HepG2 (cell line): ENCODE measurements around the gene MTG1. TPM values are rescaled to one million over a fixed set of nuclear protein-coding genes. Genes with fewer than 3 reads are reported as not detected.

Experiments used
- ATAC-seq: fragments of 200-7000 bp; cut with Tn5 transposase; 3 replicates; pipeline ENCODE4 v1.9.1; 2020; ENCODE audit warnings: mild to moderate bottlenecking, moderate library complexity
- BruUV-seq: library from RNA; stranded (reverse); fragments of 400-500 nt; replicated peaks from 2 replicates; lab custom pipeline; 2021; lab: Mats Ljungman, UMichigan
- CTCF ChIA-PET: fragments of 300-600 bp; formaldehyde crosslinking; extraction: SDS; loops from one replicate; lab custom pipeline; 2021; ENCODE audit warnings: low total read pairs, inconsistent platforms, low intra/inter-chr PET ratio; lab: Yijun Ruan, JAX
- POLR2A ChIA-PET: fragments of 350-600 bp; sonication (Branson Sonifier 250); formaldehyde crosslinking; loops from one replicate; lab custom pipeline; 2020; ENCODE audit warnings: antibody characterized with exemption, inconsistent platforms; lab: Yijun Ruan, JAX
- DNase-seq: peaks from one replicate; pipeline ENCODE4 v3.0.0-alpha.2; 2015; ENCODE audit warnings: low spot score
- FAIRE-seq: peaks from 3 replicates; lab custom pipeline; 2011; peaks lifted over from hg19 to GRCh38; lab: Jason Lieb, UNC
- H2AFZ ChIP-seq: one replicate; pipeline ENCODE4 v1.6.1; 2011; ENCODE audit warnings: low read length, inconsistent platforms
- H3K27ac ChIP-seq: fragments of 300-600 bp; 3 replicates; pipeline ENCODE4 v1.8.0; 2011; ENCODE audit warnings: mixed run types, mild to moderate bottlenecking, mixed read lengths, low read length, inconsistent platforms; ENCODE audit not compliant: insufficient read depth; ENCODE audit errors: extremely low read length
- H3K27me3 ChIP-seq, 2 experiments: fragments of 200-600 bp in 1 of 2; 2 replicates in 1 of 2; 3 replicates in 1 of 2; pipeline versions ENCODE4 v1.6.0 to v1.8.0; 2011; ENCODE audit warnings: low read length in 2 of 2, mild to moderate bottlenecking in 2 of 2, moderate library complexity in 2 of 2, inconsistent platforms in 1 of 2; ENCODE audit not compliant: insufficient read depth in 2 of 2, control insufficient read depth in 1 of 2
- H3K36me3 ChIP-seq, 2 experiments: fragments of 200-600 bp in 1 of 2; replicated peaks in 1 of 2; 2 replicates in 1 of 2; 3 replicates in 1 of 2; pipeline versions ENCODE4 v1.5.1 to v1.8.0; 2011; ENCODE audit warnings: low read length in 2 of 2, inconsistent platforms in 1 of 2; ENCODE audit not compliant: insufficient read depth in 2 of 2, control insufficient read depth in 1 of 2
- H3K4me1 ChIP-seq: 2 replicates; pipeline ENCODE4 v1.5.1; 2012; ENCODE audit warnings: low read length, inconsistent platforms; ENCODE audit not compliant: insufficient read depth
- H3K4me2 ChIP-seq: 2 replicates; pipeline ENCODE4 v1.6.0; 2011; ENCODE audit warnings: low read depth, low read length, inconsistent platforms
- H3K4me3 ChIP-seq, 3 experiments: fragments of 200-600 bp in 1 of 3; sonication (generic), shearing (Covaris generic) in 1 of 3; replicated peaks in 1 of 3; 2 replicates each; pipeline ENCODE4 v1.5.1; 2011 to 2016; ENCODE audit warnings: low read length in 3 of 3, inconsistent platforms in 2 of 3, low read depth in 2 of 3, mild to moderate bottlenecking in 2 of 3, control low read depth in 1 of 3, mixed read lengths in 1 of 3; ENCODE audit not compliant: insufficient read depth in 1 of 3
- H3K79me2 ChIP-seq: one replicate; pipeline ENCODE4 v1.6.1; 2011; ENCODE audit warnings: low read length, inconsistent platforms; ENCODE audit not compliant: insufficient read depth
- H3K9ac ChIP-seq: 2 replicates; pipeline ENCODE4 v1.6.0; 2011; ENCODE audit warnings: mild to moderate bottlenecking, low read depth, low read length, inconsistent platforms; ENCODE audit not compliant: insufficient read depth
- H3K9me3 ChIP-seq: 2 replicates; pipeline ENCODE4 v1.5.1; 2012; ENCODE audit warnings: mild to moderate bottlenecking, low read length
- H4K20me1 ChIP-seq: 2 replicates; pipeline ENCODE4 v1.6.0; 2011; ENCODE audit warnings: inconsistent platforms, mild to moderate bottlenecking, low read length, moderate library complexity; ENCODE audit not compliant: insufficient read depth
- DMTF1 ChIP-seq: sonication (generic); formaldehyde crosslinking; IDR thresholded peaks from 2 replicates; pipeline ENCODE4 v1.4.0; 2020; ENCODE audit warnings: mild to moderate bottlenecking, missing genetic modification reagents
- DR1 ChIP-seq: sonication (generic); formaldehyde crosslinking; IDR thresholded peaks from 2 replicates; pipeline ENCODE4 v1.8.0; 2021; ENCODE audit warnings: mild to moderate bottlenecking, missing genetic modification reagents, inconsistent platforms
- SMAD1 ChIP-seq: sonication (generic); formaldehyde crosslinking; IDR thresholded peaks from 2 replicates; pipeline ENCODE4 v1.4.0; 2020; ENCODE audit warnings: missing genetic modification reagents, low read depth, mild to moderate bottlenecking, borderline replicate concordance
- SYNCRIP ChIP-seq: fragments of 200-400 bp; formaldehyde crosslinking; IDR thresholded peaks from 2 replicates; pipeline ENCODE4 v1.6.1; 2018; ENCODE audit warnings: mild to moderate bottlenecking, low read depth, low read length; ENCODE audit not compliant: insufficient read depth
- TOPORS ChIP-seq: sonication (generic); formaldehyde crosslinking; IDR thresholded peaks from 2 replicates; pipeline ENCODE4 v1.8.0; 2023; ENCODE audit warnings: mild to moderate bottlenecking, missing genetic modification reagents
- ZFX ChIP-seq: sonication (generic); formaldehyde crosslinking; IDR thresholded peaks from 2 replicates; pipeline ENCODE4 v1.4.0; 2020; ENCODE audit warnings: mild to moderate bottlenecking, low read depth, missing genetic modification reagents, moderate library complexity
- ZNF207 ChIP-seq: fragments of 450-650 bp; IDR thresholded peaks from 2 replicates; pipeline ENCODE4 v1.6.1; 2016; ENCODE audit warnings: antibody characterized with exemption, borderline replicate concordance
- ZNF547 ChIP-seq: sonication (generic); formaldehyde crosslinking; IDR thresholded peaks from 2 replicates; pipeline ENCODE4 v1.5.1; 2020; ENCODE audit warnings: mild to moderate bottlenecking, missing genetic modification reagents
- ZNF878 ChIP-seq: sonication (generic); formaldehyde crosslinking; IDR thresholded peaks from 2 replicates; pipeline ENCODE4 v1.8.1; 2023; ENCODE audit warnings: mild to moderate bottlenecking, missing genetic modification reagents, moderate library complexity
- in situ Hi-C: cut with HindIII; loops from 2 replicates; pipeline ENCODE4 v1.10.0; 2017; ENCODE audit warnings: low pct_unique_long_range_greater_than_20kb; ENCODE audit not compliant: extremely low pct_ligation_motif_present
- intact Hi-C: fragments of 100-400 bp; cut with micrococcal nuclease; formaldehyde crosslinking; loops from one replicate; pipeline ENCODE4 v1.10.0; 2022; ENCODE audit not compliant: unreplicated experiment
- polyA plus RNA-seq, 8 experiments: library from polyadenylated mRNA; depleted of rRNA in 3 of 8; stranded (reverse) in 7 of 8; unstranded in 1 of 8; fragments of >200 nt; fragmentation: Illumina TruSeq in 4 of 8; extraction: Trizol in 4 of 8; gene quantifications; 2 replicates each; pipeline versions ENCODE4 v1.2.1 to v1.2.3, GENCODE V29; 2011 to 2016; ENCODE audit warnings: low read depth in 4 of 8, missing spikeins in 1 of 8, mixed read lengths in 1 of 8; ENCODE audit not compliant: insufficient read depth in 1 of 8
- total RNA-seq, 5 experiments: library from RNA; depleted of rRNA; stranded (reverse); fragments of >200 nt; fragmentation: Illumina TruSeq; extraction: Trizol; gene quantifications; 2 replicates each; pipeline ENCODE4 v1.2.3, GENCODE V29; 2016; ENCODE audit warnings: low read depth in 1 of 5
- TF ChIP-seq, protein P1 (sequence below): sonication (generic); formaldehyde crosslinking; IDR thresholded peaks from 2 replicates; pipeline ENCODE4 v1.5.0; 2020; ENCODE audit warnings: missing genetic modification reagents, mild to moderate bottlenecking, borderline replicate concordance
- TF ChIP-seq, protein P2 (sequence below): sonication (generic); formaldehyde crosslinking; IDR thresholded peaks from 2 replicates; pipeline ENCODE4 v1.5.0; 2020; ENCODE audit warnings: missing genetic modification reagents, mild to moderate bottlenecking, borderline replicate concordance

The MTG1 gene
- total and polyA plus RNA-seq, 2 of the 13 experiments (the other 11 are each of a cell fraction or from before 2014, with no cell fraction given) = 42.0 to 103 TPM

DNA sequence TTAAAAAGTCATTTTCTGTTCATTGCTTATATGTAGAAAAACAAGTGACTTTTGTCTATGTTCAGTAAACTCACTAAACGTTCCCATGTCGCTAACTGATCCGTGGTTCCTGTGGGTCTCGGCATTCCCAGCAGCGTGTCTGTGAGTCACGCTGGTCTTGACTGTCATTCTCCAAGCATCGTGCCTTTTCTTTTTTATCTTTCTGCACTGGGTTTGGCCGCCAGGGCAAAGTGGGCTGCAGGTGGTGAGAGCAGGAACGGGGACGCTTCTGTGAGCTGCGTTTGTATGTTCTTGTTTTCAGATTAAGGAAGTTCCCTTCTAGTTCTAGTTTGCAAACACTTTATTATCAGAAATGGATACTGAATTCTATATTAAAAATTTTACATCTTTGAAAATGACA lies 53.0 kb downstream of the MTG1 start (continued):
- TF ChIP-seq SMAD1 (CRISPR knock-in tag) = no peak
- TF ChIP-seq, all 625 proteins: peak for 0

GRCh38 chr10:133448120-133448519 lies 54.2 kb downstream of the MTG1 start:
- H3K4me1 ChIP-seq = no peaks in the 10 kb centered on the region
- CTCF ChIA-PET = no interaction called here
- H3K36me3 ChIP-seq = no peaks in the 10 kb centered on the region
- no peak overlapping the region for H3K9ac ChIP-seq
- DNase-seq (no peak), FAIRE-seq (no peak), ATAC-seq (no peak)
- intact Hi-C loops = no loop called here
- H3K4me2 ChIP-seq = no peak overlapping the region
- H4K20me1 ChIP-seq = no peaks in the 10 kb centered on the region
- H3K27me3 ChIP-seq = no peaks in the 10 kb centered on the region
- H2AFZ ChIP-seq = no peak overlapping the region
- H3K9me3 ChIP-seq = peaks cover 27% of the 10 kb centered on the region
- H3K27ac ChIP-seq = no peak overlapping the region
- no peak overlapping the region for H3K4me3 ChIP-seq
- no TSS peak for BruUV-seq
- POLR2A ChIA-PET = no interaction called here
- no peak for TF ChIP-seq DMTF1 (CRISPR knock-in tag)
- no peak for TF ChIP-seq ZNF878 (CRISPR knock-in tag)
- TF ChIP-seq TOPORS = no peak
- TF ChIP-seq SYNCRIP = no peak
- no peak for TF ChIP-seq ZNF207
- no peak for TF ChIP-seq ZNF547 (CRISPR knock-in tag)
- TF ChIP-seq ZFX (CRISPR knock-in tag) = no peak
- TF ChIP-seq DR1 (CRISPR knock-in tag) = no peak
- TF ChIP-seq, protein P1, sequence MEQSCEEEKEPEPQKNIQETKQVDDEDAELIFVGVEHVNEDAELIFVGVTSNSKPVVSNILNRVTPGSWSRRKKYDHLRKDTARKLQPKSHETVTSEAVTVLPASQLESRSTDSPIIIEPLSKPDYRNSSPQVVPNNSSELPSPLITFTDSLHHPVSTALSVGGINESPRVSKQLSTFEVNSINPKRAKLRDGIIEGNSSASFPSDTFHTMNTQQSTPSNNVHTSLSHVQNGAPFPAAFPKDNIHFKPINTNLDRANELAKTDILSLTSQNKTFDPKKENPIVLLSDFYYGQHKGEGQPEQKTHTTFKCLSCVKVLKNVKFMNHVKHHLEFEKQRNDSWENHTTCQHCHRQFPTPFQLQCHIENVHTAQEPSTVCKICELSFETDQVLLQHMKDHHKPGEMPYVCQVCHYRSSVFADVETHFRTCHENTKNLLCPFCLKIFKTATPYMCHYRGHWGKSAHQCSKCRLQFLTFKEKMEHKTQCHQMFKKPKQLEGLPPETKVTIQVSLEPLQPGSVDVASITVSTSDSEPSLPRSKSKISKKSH (CRISPR knock-in tag) = no peak
- TF ChIP-seq, protein P2, sequence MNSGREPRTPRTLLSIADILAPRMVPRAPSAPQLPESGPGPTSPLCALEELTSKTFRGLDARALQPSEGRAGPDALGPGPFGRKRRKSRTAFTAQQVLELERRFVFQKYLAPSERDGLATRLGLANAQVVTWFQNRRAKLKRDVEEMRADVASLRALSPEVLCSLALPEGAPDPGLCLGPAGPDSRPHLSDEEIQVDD (CRISPR knock-in tag) = no peak
- in situ Hi-C loops = no loop called here
- H3K79me2 ChIP-seq = no peaks in the 10 kb centered on the region
